Stimulated activated CD8-positive, alpha-beta memory T cell treated with anti-CD3 and anti-CD28 coated beads, Interleukin-15, amount 100 ng/mL, for 4 hours (primary cell): ENCODE measurements around the gene PMS1.
"Not testable (repeated sequence)": the region's sequence is repeated elsewhere in the genome, so short reads cannot be mapped to it uniquely, and the experiment has no call there.

Experiments
- DNase-seq, 2 donors: peaks; one replicate each; pipeline ENCODE4 v3.0.0-alpha.2; 2020; ENCODE audit warnings: low read depth in 2 of 2

Gene PMS1

GRCh38 chr2:189818249-189819038 is 34.2 kb downstream of the PMS1 start:
- DNase-seq = no peak

GRCh38 chr2:189819297-189819704 is 35.1 kb downstream of the PMS1 start:
- DNase-seq = no peak

DNA sequence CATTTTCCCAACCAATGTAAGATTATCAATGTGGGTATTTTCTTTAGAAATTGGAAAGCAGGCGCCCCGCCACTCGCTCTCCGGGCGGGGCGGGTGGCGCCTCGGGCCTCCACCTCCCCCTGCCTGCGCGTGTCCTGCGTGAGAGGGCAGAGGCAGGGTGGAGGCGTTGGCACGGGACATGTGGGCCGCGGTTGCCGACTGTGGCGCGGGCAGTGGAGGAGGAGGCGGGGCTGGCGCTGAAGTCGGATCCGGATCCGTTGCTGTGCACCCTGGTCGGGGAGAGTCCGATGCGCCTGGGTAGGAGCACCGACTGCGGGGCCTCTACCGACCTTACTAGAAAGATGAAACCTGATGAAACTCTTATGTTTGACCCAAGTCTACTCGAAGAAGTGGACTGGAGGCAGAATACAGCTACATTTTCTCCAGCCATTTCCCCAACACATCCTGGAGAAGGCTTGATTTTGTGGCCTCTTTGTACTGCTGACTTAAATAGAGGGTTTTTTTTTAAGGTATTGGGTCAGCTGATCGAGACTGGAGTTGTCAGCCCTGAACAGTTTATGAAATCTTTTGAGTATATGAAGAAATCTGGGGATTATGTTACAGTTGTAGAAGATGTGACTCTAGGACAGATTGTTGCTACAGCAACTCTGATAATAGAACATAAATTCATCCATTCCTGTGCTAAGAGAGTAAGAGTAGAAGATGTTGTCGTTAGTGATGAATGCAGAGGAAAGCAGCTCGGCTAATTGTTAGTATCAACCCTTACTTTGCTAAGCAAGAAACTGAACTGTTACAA is 37.9 kb downstream of the PMS1 start:
- DNase-seq = no peak

DNA sequence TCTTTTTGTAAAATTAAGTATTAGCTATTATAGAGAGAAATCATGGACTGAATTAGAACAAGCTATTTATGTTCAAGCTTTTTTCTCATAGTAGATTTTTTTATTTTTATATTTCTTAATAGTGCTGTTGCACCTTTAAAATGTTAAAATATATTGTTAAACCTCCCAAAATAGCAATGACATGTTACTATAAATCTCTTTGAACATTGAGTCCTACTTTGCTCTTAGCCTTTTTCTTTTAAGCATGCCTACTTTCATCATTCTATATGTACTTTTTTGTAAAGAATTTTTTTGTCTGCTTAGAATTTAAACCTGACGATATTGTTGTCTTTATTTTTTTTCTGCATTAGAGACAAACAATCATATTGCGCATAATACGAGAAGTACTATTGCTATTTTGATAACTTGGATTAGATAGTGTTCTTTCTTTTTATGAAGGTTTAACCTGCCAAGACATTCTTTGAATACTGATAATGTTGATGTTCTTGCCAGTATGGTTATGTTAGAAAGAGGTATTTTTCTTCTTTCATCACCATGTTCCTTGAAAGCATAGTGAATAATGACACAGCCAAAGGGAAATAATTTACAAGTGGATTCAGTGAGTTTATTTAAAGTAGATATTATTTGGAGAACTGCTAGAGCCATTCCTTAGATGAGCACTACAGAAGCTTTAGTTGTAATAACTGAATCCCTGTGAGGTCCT is 40.6 kb downstream of the PMS1 start:
- DNase-seq = no peak

DNA sequence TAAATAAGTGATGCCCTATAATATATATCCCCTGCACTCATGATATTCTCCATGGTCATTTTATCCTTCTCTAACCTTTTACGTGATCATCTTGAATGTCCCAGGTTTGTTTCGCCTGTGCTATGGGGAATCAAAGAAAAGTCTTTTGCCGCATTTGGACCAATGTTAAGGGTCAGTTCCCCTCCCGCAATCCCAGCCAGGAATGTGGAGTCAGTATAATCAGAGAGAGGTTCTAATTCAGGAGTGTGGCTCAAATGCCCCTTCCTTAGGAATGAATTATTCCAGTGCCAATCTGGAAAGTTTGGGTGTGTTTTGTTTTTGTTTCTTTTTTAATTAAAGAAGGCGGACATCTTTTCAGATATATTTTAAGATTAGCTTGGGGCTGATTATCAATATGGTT is 41.8 kb downstream of the PMS1 start:
- no peak for DNase-seq

DNA sequence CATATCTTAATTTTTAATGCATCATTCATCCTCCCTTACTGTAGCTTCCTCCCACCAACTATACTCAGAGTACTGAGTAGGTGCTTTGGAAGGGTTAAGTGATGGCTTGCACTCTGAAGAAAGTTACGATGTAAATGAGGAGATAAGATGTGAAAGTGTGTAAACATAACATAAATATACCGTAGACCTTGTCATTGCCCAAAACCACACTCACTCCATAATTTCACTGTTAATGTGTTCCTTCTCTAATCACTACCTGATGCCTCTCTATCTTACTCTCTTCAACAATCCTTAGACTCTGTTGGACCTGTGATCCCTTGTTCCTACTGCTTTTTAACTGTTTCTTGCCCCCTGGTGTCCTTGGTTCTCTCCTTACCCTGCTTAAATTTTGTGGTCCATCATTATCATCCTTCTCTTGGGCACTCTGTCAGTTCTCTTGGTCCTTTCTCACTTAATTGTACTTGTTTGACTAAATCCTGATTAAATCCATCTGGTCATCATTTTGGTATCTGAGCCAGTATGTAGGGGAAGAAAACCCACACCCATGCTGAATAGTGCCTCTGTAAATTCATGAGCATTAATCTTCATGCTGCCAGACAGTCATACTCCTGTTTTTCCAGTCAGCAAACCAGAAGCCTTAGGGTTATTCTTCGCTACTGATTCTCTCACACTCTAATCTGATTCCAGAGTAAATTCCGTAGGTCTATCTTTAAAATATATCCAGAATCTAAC is 45.0 kb downstream of the PMS1 start:
- DNase-seq = no peak

DNA sequence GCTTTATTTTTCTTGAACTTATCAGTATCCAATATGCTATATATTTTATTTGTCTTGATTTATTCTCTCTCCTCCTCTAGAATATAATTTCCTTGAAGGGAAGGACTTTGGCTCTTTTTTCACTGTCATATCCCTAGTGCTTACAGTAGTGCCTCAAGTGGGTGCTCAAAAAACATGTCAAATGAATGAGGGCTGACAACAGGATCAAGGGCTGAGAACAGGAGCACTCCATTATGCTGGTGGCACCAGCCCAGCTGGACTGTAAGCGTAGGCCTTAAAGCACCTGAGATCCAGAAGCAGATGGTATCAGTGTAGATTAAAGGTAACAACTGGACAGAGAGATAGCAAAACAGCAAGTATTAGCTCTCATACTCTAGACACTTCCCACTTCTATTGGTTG is 46.3 kb downstream of the PMS1 start:
- DNase-seq = no peak

DNA sequence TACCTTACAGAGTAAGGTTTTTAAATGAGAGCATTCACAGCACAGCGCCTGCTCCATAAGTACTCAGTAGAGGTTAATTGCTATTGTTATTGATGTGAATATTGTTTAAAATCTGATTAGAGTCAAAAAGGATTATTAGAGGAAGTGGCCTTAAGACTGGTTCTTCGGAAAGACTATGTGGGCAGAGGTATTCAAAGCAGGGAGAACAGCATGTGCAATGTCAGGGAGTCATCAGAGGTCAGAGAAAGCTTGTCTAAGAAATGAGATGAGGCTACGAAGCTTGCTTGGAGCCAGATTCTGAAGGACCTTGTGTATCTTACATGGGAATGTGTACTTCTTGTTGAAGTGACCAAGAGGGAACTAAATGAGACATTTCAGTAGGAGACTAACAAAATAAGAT is 49.8 kb downstream of the PMS1 start:
- no peak for DNase-seq

DNA sequence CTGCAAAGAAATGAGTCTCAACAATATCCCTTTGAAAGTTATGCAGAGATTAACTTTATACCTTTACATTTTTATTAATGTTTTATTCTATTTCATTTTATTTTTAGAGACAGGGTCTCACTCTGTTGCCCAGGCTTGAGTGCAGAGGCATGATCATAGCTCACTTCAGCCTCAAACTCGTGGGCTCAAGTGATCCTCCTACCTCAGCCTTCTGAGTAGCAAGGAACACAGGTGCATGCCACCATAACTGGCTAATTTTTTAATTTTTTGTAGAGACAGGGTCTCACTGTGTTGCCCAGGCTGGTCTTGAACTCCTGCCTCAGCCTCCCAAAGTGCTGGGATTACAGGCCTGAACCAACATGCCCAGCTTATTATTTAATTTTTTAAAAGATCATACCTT is 50.4 kb downstream of the PMS1 start:
- not testable (repeated sequence) for DNase-seq

GRCh38 chr2:189835855-189836558 is 51.8 kb downstream of the PMS1 start:
- no peak for DNase-seq

DNA sequence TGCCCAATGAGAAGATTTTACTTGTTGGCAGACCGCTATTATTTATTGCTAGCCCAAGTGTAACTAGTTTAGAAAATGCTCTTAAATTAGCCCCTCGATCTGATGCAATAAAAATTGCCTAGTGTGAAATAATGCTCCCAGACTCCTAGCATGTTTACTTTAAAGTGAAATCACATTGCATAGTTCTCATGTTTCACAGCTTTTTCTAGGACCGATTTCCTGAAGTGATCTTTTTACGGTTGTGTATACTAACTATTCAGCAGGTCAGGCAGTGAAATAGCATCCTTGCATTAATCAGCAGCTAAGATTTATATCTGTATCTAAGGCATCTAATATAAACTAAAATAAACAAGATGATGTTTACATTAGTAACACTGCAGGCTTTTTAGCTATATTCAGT is 52.4 kb downstream of the PMS1 start:
- DNase-seq = no peak

DNA sequence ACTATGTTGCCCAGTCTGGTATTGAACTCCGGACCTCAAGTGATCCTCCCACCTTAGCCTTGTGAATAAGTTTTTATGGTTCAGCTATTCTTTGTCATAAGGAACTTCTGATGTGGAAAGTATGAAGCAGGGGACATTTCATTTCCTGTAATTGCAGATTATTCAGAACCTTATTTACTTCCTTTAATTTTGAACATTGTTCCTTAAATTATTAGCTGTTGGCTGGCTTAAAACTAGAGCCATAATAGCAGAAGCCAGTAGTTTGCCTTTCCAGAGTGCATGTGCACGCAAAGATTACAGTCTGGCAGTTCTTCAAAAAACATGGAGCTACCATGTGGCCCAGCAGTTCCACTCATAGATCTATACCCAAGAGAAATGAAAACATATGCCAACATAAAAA is 53.1 kb downstream of the PMS1 start:
- DNase-seq = no peak

DNA sequence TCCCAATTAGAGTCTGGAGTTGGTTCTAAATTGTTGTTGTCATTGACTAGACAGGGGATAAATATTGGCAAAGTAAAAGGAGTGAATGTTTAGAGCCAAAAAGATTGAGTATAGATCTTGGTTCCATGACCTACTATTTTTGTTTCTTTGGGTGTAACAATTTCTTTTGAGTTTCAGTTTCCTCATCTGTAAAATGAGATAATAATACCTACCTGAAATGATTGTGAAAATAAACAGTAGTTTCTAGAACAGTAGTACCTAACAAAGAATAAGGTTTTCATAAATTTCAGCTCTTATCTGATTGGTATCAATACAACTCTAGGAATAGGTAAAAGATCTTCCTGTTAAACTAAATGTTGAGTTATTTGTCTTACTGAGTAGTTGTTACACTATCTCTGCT is 56.8 kb downstream of the PMS1 start:
- no peak for DNase-seq

GRCh38 chr2:189848276-189848675 is 64.0 kb downstream of the PMS1 start:
- no peak for DNase-seq

- no peak for DNase-seq
These were observed 65.3 kb downstream of the PMS1 start for GRCh38 chr2:189849550-189849949.

DNA sequence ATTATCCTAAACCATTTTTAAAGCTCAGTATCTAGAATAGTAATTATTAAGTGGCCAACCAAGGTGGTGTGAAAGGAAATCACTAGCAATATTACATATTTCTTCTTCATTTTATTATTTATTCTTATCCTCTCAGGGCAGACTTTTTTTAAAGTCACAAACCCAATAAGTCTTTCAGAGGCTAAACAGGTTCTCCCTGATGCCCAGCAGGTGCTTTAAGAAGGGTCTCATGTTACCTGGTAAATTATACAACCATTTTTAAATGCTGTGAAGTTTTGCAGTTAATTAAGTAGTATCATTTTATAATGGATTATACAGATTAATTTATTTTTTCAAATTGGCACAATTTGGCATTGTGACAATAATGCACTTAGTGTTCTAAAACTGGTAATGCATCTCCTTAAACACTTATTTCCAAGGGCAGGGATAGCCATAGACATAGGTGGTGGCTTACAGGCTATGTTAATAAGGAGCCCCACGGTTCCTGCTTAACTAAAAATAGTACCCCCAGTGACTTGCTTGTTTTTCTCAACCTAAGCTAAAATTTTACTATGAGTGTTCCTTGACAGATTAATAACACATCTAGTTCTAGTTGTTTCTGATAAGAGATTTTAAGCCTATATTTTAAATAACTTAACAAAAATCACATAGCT is 67.0 kb downstream of the PMS1 start:
- DNase-seq = no peak

DNA sequence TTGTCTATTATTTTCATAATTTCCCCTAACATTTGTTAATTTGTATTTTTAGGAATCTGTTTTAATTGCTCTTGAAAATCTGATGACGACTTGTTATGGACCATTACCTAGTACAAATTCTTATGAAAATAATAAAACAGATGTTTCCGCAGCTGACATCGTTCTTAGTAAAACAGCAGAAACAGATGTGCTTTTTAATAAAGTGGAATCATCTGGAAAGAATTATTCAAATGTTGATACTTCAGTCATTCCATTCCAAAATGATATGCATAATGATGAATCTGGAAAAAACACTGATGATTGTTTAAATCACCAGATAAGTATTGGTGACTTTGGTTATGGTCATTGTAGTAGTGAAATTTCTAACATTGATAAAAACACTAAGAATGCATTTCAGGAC is 69.9 kb downstream of the PMS1 start:
- DNase-seq = no peak

DNA sequence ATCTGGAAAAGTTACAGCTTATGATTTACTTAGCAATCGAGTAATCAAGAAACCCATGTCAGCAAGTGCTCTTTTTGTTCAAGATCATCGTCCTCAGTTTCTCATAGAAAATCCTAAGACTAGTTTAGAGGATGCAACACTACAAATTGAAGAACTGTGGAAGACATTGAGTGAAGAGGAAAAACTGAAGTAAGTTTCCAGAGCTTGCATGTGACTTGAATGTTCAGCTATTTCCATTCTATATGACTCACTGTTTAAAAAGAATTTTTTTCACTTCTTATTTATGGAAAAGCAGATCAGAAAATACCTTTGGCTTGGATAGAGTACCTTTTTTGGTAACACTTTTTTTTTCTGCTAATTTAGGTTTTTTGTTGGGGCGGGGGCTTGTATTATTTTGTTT is 70.7 kb downstream of the PMS1 start:
- DNase-seq = no peak

- no peak for DNase-seq
These were observed 74.0 kb downstream of the PMS1 start for GRCh38 chr2:189858291-189858690.

DNA sequence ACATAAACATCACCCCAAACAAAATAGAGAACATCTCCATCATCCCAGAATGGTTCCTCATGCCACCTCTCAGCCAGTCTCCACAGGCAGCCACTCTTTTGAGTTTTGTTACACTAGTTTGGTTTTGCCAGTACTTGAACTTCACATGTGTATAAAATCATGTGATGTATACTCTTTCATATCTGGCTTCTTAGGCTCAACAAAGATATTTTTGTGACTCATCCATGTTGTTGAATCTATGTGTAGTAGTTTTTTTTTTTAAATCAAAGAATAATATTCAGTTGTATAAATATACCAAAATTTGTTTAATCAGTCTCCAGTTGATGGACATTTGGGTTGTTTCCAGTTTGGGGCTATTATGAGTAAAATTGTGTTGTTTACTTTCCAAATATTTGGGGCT is 75.9 kb downstream of the PMS1 start:
- no peak for DNase-seq

- DNase-seq = no peak
These were observed 78.5 kb downstream of the PMS1 start for GRCh38 chr2:189862751-189863150.
